ENCODE results near the gene PLSCR5.

The PLSCR5 gene

DNA sequence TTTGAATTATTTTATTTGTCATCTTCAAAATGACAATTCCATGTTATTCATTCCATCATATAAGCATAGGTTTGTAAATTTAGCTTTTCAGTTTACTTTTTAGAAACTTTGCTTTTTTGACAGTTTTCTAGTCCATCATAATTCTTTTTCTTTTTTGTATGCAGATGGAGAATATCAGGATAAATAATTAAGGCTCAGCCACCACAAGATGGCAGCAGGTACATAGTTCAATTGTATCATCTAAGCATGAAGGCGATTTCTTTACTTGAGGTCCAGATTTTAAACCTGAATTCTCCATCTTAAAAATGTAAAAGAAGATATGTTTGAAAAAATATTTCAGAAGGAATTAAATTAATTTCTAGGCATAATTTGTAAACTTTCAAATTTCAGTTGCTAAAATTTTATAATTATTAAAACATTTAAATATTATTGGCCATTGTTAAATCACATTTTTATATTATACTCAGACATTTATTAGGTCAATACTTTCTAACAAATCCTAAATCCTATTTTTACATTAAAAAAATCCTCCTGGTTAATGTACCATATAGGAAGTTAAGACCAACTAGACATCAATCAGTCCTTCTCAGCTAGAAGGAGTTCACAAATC, 15.1 kb downstream of the PLSCR5 start:
- no peak for DNase-seq (ENCODE audit: low read depth, low spot score)

DNA sequence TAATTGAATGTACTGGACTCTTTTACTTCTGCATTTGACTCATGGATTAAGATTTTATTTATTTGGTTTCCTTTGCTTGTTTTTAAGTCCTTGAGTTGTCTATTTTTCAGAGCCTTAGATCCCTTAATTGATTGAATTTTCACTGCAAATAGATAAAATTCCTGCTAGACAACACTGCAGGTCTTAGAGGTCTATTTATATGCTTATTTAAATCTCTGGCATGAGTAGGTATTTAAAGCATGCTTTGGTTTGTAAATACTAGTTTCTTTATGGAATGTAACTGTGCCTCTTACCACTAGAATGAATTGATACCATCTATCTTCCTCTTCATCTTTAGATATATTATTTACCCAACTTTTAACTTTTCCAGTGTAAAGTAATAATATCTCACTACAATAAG, 20.0 kb downstream of the PLSCR5 start:
- no peak for DNase-seq (ENCODE audit: low read depth, low spot score)

DNA sequence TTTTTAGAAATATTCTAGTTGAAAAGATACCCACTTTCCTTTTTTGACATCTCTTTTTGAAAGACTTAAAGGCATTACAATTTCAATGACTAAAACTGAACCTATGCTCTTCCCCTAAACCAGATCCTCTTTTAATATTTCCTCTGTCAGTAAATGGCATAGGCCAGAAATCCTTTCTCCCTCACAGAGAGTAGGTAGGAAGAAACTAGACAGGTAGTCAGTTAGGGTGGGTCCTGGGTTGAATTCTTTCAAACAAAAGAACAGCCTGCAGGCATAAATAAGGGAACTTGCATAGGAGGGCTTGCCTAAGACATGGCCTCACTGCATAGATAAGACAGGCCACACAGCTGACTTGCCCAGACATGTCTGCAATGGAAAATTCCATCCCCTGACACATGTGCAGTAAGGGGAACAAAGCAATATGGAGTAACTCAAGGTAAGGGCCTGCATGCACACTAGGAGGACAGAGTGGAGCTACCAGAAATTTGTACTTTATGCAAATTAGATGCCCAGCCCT, 23.1 kb downstream of the PLSCR5 start:
- no peak for DNase-seq (ENCODE audit: low read depth, low spot score)

DNA sequence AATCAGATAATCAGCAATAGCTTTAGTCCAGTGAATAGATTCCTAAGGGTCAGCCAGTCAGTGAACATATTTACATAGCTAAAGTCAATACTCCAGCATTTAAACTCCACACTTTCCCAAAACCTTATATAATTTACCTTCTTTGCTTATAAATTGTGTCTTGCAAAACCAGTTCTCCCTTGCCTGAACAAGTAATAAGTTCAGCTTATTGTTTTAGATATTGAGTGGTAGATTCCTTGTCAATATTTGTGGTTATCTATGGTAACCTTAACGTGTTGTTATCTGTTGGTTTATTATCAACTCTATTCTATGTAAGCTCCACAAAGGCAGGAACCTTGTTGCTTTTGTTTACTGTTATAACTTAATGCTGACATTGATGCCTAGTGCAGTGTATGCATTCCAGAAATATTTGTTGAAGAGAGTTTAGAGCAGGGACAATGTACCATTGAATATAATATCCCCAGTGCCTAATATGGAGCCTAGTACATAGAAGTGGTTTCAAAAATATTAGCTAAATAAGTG, 24.0 kb downstream of the PLSCR5 start:
- no peak for DNase-seq (ENCODE audit: low read depth, low spot score)

DNA sequence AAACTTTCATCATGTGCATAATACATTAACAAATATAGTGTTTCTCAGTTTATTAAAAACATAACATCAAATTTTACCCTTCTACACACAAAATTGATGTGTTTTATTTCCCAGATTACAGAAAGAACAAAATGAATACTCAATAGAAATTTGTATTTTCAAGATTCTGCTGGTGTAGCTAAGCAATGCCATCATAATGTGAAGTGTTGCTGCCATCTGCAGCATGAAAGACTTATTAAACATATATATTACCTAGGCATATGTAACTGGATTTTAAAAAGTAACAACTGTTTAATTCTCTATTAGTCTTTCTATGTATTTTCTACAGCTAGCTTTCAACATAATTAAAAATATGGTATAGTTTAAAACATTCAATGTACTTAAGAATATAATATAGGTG, 27.5 kb downstream of the PLSCR5 start:
- no peak for DNase-seq (ENCODE audit: low read depth, low spot score)

DNA sequence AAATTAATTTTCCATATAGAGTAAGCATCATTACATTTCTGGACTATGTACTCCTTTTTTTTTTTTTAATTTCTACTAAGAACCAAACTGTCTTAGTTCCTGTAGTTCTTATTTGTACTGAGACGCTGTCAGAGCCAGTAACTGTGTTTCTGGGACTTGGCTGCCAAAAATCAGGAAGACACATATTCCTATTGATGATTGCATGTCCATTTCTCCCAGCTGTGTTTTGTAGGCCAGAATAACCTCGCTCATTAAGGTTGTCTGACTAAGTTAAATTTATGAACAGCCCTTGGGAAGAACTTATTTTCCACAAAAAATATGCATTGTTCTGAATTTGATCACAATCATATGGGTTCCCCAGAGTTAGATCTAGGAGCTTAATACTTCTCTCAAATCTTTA, 29.5 kb downstream of the PLSCR5 start:
- no peak for DNase-seq (ENCODE audit: low read depth, low spot score)

DNA sequence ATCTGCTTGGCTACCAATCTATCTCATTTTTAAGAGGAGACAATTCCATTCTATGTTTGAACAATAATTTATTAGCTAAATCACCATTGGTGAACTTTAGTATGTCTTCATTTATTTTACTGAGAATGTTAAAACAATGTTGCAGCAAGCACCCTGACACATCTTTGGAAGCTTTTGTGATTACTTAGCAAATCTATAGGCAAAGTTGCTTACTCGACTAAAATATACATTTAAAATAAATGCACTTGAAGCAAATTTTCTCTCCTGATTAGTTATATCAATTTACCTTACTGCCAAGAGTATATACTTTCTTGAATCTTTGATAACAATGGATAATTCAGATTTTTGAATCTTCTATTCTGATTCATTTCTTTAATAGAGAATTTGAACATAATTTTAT, 31.0 kb downstream of the PLSCR5 start:
- no peak for DNase-seq (ENCODE audit: low read depth, low spot score)

DNA sequence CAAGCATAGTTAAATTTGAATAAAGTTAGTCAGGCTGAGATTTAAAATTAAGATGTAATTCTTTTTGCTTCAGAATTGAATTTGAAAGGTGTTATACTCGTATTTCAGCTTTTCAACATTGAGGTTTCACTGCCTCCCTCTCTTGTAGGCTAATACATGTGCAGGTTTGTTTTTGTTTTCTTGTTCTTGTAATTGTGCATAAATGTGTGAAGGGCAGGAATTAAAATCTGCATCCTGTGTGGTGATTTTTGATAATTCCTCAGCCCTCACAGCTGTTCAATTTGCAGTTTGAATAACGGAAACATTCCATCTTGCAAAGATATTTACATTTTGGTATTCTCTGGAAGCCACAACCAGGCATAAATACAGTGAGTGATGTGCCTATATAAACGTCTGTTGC, 35.8 kb downstream of the PLSCR5 start:
- DNase-seq (ENCODE audit: low read depth, low spot score): no peak

DNA sequence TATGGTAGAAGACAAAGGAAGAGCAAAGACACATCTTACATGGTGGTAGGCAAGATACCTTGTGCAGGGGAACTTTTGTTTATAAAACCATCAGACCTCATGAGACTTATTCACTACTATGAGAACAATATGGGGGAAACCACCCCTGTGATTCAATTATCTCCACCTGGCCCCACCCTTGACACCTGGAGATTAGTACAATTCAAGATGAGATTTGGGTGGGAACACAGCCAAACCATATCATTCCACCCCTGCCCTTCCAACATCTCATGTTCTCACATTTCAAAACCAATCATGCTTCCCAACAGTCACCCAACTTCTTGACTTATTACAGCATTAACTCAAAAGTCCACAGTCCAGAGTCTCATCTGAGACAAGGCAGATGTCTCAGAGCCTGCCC, 39.0 kb downstream of the PLSCR5 start:
- DNase-seq (ENCODE audit: low read depth, low spot score): no peak

DNA sequence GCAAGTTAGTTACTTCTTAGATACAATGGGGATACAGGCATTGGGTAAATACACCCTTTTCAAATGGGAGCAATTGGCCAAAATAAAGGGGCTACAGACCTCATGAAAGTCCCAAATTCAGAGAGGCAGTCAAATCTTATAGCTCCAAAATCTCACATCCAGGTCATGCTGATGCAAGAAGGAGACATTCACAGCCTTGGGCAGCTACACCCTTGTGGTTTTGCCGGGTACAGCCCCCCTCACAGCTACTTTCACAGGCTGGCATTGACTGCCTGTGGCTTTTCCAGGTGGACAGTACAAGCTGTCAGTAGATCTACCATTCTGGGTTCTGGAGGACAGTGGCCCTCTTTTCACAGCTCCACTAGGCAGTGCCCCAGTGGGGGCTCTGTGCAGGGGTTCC, 43.3 kb downstream of the PLSCR5 start:
- no peak for DNase-seq (ENCODE audit: low read depth, low spot score)

DNA sequence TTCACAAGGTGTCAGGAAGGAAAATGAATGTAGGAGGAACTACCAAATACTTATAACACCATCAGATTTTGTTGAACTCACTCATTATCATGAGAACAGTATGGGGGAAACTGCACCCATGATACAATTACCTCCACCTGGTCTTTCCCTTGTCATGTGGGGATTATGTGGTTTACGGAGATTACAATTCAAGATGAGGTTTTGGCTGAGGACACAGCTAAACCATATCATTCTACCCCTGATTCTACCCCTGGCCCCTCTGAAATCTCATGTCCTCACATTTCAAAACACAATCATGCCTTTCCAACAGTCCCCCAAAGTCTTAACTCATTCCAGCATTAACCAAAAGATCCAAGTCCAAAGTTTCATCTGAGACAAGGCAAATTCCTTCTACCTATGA, 43.7 kb downstream of the PLSCR5 start:
- DNase-seq (ENCODE audit: low read depth, low spot score): no peak

DNA sequence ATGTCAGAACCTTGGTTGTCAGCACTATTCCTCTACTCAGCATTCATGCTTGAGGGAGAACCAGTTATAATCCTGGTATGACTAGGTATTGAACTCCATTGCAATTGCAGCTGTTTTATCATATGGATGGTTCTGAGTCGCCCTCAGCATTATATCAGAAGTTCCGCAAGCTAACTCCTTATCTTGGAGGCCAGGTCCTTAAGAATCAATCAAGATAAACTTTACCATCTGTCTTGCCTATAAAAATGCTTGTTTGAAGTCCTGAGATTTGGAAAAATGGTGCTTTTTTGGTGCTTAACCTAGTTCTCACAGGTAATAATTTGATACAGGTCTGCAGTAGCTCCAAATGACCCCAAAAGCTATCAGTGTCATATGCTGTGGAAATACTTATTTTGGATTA, 44.5 kb downstream of the PLSCR5 start:
- DNase-seq (ENCODE audit: low read depth, low spot score): no peak

DNA sequence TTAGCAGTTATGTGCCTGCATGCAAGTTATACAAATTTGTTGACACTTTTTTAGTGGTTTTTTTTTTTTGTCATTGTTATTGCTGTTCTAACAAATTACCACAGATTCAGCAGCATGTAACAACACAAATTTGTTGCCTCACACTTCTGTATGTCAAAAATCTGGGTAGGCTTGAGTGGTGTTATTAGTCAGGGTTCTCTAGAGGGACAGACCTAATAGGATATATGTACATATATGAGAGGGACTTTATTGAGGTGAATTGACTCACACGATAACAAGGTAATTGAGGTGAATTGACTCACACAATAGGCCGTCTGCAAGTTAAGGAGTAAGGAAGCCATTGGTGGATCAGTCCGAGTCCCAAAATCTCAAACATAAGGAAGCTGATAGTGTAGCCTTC, 45.8 kb downstream of the PLSCR5 start:
- no peak for DNase-seq (ENCODE audit: low read depth, low spot score)

DNA sequence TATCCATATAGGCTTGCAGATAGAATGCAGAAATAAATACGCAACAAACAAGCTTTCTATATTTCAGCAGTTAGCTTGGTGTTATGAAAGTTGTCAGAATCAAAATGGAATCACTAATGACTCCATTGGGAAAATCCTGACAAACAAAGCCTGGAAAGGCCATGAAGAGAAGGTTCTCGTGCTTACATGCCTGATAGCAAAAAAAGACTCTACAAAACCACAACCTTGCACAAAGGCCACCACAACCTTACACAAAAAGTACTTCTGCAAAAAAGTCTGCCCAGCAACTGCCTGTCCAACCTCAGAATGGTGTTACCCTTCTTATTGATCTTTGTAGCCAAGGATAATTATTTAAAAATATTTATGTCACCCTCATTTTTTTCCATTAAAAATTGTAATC, 46.4 kb downstream of the PLSCR5 start:
- no peak for DNase-seq (ENCODE audit: low read depth, low spot score)

DNA sequence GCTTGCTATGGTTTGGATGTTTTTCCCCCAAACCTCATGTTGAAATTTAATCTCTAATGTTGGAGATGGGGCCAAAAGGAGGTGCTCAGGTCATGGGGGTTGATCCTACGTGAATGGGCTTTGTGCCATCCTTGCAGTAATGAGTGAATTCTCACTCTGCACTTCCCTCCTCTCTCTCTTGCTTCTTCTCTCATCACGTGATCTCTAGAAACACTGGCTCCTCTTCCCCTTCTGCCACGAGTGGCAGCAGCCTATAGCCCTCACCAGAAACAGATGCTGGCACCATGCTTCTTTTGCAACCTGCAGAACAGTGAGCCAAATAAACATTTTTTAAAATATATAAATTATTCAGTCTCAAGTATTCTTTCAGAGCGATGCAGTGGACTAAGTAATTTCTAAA, 47.4 kb downstream of the PLSCR5 start:
- DNase-seq (ENCODE audit: low read depth, low spot score): no peak

DNA sequence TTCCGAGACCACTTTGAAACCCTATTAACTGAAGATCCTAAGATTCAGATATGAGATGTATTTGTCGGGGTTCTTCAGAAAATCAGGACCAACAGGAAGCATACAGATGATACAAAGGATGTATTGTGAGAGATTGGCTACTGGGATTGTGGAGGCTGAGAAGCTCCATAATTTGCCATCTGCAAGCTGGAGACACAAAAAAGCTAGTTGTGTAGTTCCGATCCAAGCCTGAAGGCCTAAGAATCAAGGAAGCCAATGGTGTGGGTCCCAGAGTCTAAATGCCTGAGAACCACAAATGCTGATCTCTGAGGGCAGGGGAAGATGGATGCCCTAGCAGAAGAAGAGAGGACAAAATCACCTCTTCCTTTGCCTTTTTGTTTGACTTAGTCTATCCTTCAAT, 49.8 kb downstream of the PLSCR5 start:
- DNase-seq (ENCODE audit: low read depth, low spot score): no peak

DNA sequence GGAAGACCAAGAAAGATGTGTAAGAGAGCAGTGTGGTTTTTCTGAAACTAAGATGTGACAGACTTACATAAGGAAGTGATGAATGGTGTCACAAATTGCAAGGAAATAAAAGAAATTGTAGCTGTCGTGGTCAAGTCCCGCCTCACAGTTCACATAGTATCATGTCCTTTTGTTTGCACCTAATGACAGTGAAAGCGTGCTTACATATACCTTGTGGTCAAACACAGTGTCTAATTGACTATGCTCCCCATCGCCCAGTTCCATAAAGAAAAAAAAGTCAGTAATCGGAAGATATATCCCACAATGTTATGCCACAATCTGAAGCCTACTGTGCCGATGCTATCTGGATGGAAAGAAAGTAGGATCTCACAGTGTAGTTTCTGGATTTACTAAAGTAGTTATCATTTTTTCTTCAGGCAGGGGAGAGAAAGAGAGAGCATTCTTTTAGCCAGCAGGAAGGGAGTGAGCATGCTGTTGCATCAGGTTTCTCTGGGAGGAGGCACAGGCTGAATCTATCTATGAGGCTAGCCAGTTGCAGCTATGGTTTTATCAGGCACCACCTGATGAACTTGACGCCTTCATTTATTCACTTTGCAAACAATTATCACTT, 50.9 kb downstream of the PLSCR5 start:
- no peak for DNase-seq (ENCODE audit: low read depth, low spot score)

DNA sequence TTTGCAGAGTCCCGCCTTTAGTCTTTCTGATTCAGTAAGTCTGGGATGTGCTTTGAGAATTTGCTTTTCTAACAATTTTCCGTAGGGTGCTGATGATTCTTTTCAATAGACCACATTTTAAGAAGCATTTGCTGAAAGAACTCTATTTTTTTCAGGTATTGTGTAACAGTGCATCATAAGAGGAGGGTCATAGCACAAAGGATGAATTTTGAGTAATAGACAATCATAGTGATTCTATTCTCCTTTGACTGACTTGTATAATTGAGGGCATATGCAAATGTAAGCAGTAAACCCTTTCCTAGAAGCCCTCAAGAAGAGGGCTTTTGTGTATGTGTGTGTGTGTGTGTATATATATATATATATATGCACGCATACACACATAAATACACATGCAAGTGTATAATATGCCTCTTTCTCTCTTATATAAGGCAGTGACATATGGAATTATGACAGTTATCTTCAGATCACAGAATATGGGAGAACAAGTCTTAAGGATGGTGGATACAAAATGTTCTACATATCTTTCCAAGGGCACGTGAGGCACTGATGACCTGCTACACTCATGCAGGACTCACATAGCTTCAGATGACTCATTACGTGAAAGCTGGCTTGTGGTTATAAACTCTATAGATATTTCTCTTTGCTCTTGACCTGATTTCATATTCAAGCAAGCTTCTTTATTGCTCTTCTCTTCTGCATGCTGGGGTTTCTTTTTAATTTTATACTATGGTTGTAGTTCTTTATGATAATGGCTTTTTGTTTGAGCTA, 54.2 kb downstream of the PLSCR5 start:
- no peak for DNase-seq (ENCODE audit: low read depth, low spot score)

DNA sequence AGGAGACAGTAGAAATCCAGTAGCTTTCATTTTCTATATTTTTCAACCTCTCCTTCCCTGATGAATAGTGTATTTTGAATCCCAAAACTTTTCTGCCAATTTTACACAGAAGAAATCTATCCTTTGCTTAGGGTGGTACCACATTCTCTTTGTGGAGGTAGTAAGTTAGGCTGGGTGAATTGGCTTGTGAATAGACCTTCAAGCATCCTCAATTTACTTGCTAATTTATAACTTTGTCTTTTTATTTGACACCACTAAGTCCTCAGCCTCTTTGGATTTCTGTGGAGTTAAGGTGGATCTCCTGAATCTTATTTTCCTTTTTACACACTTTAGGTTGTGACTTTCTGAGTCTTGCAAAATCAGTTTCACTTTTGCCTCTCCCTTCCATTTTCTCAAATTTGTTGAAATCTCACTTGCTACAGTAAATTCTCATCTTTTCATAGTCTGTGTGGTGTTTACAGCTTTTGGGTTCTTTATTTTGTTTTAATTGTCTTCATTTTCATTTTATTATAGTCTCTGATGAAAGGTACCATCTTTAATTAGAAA, 55.0 kb downstream of the PLSCR5 start:
- DNase-seq (ENCODE audit: low read depth, low spot score): no peak

DNA sequence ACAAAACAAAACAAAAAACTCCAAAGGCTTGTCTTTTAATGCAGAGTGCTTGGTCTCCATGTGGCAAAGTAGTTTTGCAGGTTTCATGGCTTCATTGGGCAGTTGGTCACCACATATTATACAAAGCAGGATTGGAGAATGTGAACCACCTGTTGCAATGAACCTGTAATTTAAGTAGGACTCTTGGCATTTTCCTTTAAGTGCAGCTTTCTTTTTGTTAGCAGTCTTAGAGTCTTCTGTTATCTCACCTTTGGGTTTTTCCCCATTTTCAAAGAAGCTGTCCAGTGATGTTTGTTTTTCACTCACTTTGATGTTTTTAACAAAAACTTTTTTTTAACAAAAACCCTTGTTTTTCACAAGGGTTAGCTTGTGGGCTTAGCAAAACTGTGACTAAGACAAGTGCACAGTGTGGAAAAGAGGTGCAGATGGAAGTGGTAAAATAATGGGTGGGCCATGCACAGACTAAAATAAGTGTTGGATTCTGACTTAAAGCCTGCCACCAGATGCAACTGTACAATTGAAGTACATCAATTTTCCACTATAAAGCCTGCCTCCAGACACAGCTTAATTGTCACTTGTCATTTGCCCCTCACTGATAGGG, 57.8 kb downstream of the PLSCR5 start:
- DNase-seq (ENCODE audit: low read depth, low spot score): no peak

DNA sequence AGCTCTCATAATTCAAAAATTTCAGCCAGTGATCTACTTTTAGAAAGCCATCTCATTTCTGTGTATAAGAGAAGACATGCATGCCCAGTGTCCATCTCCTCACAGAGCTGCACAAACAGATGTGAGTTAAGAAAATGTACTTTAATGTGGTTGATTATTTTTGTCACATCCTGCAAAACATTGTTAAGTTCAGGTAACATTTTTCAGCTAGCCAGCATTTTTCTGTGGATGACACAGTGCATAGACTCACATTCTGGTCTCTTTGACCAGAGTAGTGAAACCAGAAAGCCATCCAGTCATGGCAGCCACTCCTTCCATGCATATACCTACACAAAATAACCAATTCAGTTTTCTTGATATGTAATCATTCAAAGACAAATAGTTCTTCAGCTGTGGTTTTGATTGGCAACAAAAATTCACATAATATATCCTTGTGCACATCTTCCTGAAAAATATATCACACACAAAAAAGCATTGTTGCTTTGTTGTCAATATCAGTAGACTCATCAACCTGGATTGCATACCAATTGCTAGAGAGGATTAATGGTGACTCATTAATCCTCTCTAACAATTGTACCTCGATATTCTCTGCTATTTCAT, 58.7 kb downstream of the PLSCR5 start:
- DNase-seq (ENCODE audit: low read depth, low spot score): no peak

Measured in iPS DF 19.7 (cell line).